Measurements from ENCODE around the gene SPO11.
"Not testable (repeated sequence)": the region's sequence is repeated elsewhere in the genome, so short reads cannot be mapped to it uniquely, and the experiment has no call there.

DNA sequence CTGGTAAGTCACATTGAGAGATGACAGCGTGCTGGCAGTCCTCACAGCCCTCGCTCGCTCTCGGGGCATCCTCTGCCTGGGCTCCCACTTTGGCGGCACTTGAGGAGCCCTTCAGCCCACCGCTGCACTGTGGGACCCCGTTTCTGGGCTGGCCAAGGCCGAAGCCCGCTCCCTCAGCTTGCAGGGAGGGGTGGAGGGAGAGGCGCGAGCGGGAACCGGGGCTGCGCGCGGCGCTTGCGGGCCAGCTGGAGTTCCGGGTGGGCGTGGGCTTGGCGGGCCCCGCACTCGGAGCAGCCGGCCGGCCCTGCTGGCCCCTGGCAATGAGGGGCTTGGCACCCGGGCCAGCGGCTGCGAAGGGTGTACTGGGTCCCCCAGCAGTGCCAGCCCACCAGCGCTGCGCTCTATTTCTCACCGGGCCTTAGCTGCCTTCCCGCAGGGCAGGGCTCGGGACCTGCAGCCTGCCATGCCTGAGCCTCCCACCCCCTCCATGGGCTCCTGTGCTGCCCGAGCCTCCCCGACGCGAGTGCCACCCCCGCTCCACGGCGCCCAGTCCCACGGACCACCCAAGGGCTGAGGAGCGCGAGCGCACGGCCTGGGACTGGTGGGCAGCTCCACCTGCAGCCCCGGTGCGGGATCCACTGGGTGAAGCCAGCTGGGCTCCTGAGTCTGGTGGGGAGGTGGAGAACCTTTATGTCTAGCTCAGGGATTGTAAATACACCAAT, 18.8 kb downstream of the SPO11 start:
- TF ChIP-seq, protein P1, sequence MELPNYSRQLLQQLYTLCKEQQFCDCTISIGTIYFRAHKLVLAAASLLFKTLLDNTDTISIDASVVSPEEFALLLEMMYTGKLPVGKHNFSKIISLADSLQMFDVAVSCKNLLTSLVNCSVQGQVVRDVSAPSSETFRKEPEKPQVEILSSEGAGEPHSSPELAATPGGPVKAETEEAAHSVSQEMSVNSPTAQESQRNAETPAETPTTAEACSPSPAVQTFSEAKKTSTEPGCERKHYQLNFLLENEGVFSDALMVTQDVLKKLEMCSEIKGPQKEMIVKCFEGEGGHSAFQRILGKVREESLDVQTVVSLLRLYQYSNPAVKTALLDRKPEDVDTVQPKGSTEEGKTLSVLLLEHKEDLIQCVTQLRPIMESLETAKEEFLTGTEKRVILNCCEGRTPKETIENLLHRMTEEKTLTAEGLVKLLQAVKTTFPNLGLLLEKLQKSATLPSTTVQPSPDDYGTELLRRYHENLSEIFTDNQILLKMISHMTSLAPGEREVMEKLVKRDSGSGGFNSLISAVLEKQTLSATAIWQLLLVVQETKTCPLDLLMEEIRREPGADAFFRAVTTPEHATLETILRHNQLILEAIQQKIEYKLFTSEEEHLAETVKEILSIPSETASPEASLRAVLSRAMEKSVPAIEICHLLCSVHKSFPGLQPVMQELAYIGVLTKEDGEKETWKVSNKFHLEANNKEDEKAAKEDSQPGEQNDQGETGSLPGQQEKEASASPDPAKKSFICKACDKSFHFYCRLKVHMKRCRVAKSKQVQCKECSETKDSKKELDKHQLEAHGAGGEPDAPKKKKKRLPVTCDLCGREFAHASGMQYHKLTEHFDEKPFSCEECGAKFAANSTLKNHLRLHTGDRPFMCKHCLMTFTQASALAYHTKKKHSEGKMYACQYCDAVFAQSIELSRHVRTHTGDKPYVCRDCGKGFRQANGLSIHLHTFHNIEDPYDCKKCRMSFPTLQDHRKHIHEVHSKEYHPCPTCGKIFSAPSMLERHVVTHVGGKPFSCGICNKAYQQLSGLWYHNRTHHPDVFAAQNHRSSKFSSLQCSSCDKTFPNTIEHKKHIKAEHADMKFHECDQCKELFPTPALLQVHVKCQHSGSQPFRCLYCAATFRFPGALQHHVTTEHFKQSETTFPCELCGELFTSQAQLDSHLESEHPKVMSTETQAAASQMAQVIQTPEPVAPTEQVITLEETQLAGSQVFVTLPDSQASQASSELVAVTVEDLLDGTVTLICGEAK (IDR thresholded peaks at IDR 0.05; ENCODE audit: borderline replicate concordance), result not testable (repeated sequence)
- TF ChIP-seq SMAD5 (IDR thresholded peaks at IDR 0.05; ENCODE audit: low read depth); SIX5 (IDR thresholded peaks at IDR 0.05; ENCODE audit: low read depth, low read length, severe bottlenecking); EZH2 (IDR thresholded peaks at IDR 0.05; ENCODE audit: borderline replicate concordance, control insufficient read depth, low read depth, low read length); BHLHE40 (IDR thresholded peaks at IDR 0.05; ENCODE audit: borderline replicate concordance in 1 of 2, low read depth in 2 of 2, low read length in 1 of 2); YY1 (IDR thresholded peaks at IDR 0.05; ENCODE audit: low read depth, low read length); TCF3 (IDR thresholded peaks at IDR 0.05; ENCODE audit: borderline replicate concordance, insufficient read depth, low read depth, low read length): not testable (repeated sequence)
- TF ChIP-seq, protein P2, sequence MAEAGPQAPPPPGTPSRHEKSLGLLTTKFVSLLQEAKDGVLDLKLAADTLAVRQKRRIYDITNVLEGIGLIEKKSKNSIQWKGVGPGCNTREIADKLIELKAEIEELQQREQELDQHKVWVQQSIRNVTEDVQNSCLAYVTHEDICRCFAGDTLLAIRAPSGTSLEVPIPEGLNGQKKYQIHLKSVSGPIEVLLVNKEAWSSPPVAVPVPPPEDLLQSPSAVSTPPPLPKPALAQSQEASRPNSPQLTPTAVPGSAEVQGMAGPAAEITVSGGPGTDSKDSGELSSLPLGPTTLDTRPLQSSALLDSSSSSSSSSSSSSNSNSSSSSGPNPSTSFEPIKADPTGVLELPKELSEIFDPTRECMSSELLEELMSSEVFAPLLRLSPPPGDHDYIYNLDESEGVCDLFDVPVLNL (IDR thresholded peaks at IDR 0.05; ENCODE audit: low read depth, low read length), result not testable (repeated sequence)

Data from GM12878 (cell line).